HG03095 (cell line): ENCODE results near the gene DNAJB11.
"Not testable (repeated sequence)": the region's sequence is repeated elsewhere in the genome, so short reads cannot be mapped to it uniquely, and the experiment has no call there.

Experiments used
- ATAC-seq: cut with Tn5 transposase; IDR thresholded peaks from one replicate; pipeline ENCODE4 v1.9.1; 2021; ENCODE audit warnings: moderate library complexity; ENCODE audit not compliant: unreplicated experiment

Gene DNAJB11

DNA sequence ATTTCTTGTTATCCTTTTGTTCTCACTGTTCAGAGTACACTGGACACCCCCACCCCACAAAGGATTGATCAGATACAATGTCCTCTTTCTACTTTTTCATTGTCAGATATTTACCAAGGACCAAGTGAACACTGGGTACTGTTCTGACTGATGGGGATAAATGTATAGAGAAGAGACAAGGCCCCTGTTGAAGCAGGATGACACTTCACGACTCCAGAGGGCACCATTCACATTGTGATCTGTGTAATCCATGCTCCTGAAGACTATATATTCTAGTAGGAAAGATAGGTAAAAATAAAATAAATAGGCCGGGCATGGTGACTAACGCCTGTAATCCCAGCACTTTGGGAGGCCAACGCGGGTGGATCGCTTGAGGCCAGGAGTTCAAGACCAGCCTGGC lies 19.1 kb upstream of the DNAJB11 start:
- ATAC-seq: no peak

DNA sequence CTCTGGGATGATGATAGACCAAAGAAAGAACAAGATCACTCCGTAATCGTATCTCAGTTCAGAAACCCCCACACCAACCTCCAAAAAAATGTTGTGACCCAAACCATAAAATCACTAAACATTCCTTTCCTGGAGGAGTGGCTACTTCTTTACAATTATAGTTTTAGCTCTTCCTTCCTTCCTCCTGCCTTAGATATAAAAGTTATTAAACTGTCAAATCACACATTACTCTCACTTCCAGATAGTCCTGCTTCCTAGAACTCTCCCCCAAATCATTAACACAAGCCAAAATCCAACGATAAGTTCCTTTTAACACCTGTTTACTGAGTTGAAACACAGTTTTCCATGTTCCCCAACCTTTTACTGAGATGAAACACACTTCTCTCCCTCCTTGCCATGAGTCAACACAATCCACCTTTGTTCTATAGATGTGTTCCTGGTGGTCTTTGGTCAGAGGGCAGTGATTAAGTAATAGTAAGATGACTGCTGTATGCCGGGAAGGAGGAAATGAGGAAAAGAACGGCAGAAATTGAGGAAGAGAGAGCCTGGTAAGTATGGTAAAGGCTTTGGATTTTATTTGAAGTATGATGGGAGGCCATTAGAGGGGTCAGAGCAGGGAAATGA lies 18.0 kb upstream of the DNAJB11 start:
- ATAC-seq: no peak

DNA sequence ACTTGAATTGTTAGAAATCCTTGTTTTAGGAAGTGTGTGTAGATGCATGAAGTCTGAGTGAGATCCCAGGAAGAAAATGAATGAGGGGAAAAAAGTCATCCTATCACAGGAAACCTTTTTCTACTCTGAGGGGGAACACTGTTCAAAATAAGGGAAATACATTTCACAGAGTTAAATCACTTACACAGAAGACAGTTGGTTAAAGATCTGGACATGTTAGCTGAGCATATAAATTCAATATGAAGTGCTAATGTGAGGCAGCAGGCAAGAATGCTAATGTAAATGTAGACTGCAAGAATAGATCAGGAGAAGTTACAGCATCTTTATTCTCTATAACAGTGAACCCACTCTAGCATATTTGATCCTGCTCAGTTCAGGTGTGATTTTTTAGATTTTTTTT lies 5.9 kb upstream of the DNAJB11 start:
- ATAC-seq: no peak

- ATAC-seq: no peak
Measured at GRCh38 chr3:186566772-186567071, 3.8 kb upstream of the DNAJB11 start.

GRCh38 chr3:186567072-186567921 lies 3.2 kb upstream of the DNAJB11 start, which contains the start of gene TBCCD1:
Gene TBCCD1, minus strand, starts transcription at chr3:186567339. Its CDS starts 3,010 bp downstream, at chr3:186564329.
- peak; percentile 45 for ATAC-seq

DNA sequence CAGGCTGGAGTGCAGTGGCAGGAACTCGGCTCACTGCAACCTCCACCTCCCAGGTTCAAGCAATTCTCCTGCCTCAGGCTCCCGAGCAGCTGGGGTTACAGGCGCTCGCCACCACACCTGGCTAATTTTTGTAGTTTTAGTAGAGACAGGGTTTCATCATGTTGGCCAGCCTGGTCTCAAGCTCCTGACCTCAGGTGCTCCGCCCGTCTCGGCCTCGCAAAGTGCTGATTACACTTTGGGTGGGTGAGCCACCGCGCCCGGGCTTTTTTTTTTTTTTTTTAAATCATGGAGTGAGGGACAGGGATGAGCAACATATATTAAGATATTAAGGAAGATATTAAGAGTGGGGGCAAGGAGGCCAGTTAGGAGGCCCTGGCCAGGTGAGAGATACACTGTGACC lies 1.2 kb upstream of the DNAJB11 start:
- not testable (repeated sequence) for ATAC-seq

DNA sequence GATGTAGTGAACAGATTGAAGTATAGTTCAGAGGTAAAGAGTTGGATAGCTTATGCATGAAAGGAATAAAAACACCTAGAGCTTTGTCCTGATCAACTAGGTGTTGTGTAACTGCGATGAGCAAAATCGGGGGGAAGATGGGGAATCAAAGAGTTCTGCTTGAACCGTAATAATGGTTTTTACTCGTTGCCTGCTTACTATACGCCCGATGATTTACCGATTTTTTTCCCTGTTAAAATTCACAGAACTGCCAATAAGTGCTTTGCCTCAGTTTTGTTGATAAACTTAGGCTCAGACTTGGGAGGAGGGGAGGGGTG lies 783 bp upstream of the DNAJB11 start:
- no peak for ATAC-seq

- ATAC-seq: no peak
Measured at GRCh38 chr3:186570941-186571643, 572 bp downstream of the DNAJB11 start.

GRCh38 chr3:186571644-186572013 lies 1.1 kb downstream of the DNAJB11 start:
- ATAC-seq: no peak

- ATAC-seq: no peak
Measured at GRCh38 chr3:186577521-186577920, 7.0 kb downstream of the DNAJB11 start.

GRCh38 chr3:186580785-186581184 lies 10.3 kb downstream of the DNAJB11 start:
- no peak for ATAC-seq

DNA sequence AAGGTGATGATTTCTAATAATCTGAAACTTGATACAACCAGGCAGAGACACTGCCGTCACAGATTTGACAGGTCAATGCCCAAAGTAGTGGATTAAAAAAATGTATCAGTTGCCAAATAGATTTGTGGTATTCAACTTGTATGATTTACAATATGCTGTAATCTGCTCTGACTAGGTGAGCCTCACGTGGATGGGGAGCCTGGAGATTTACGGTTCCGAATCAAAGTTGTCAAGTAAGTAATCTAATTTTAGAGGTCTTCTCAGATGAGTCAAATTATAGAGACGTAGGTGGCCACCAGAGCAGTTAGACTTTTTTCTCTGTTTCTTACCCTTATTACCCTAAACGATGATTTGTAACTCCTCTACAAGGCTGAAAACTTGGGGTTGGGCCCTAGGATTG lies 12.0 kb downstream of the DNAJB11 start:
- no peak for ATAC-seq

- ATAC-seq: no peak
Measured at GRCh38 chr3:186583831-186584230, 13.3 kb downstream of the DNAJB11 start.

- not testable (repeated sequence) for ATAC-seq
Measured at GRCh38 chr3:186586245-186586644, 15.7 kb downstream of the DNAJB11 start.

DNA sequence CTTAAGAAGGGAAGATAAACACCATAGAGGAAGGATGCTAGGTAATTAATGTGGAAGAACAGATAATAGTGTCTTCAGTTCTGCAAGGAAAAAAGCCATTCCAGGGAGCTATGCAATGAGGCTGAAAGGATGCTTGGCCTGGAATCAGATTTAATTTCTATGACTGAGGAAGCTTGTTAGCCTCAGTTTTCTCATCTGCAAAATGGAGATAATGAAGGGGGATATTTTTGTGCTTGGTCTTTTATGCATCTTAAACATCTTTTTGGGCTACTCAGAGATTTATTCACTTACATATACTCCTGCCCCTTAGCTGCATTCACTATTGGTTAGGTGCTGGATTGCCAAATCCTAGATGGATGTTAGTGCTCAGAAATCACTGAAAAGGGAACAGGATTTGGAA lies 16.7 kb downstream of the DNAJB11 start:
- ATAC-seq: no peak

- ATAC-seq: no peak
Measured at GRCh38 chr3:186588632-186589031, 18.1 kb downstream of the DNAJB11 start.

DNA sequence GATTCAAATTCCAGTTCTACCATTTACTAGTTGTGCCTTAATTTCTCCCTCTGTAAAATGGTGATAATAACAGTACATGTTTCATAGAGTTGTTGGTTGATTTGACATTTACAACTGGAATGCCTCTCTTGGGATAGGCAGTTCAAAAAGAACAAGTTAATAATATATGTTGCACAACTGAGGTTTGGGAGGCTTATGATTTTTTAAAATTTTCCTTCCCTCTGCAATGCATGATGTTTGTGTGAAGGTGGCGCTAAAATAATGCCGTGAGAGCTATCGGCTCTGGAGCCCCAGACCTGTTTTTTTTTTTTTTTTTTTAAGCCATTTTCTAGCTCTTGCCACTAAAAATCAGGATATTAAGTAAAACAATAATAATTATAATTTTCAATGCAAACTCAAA lies 18.6 kb downstream of the DNAJB11 start:
- no peak for ATAC-seq

DNA sequence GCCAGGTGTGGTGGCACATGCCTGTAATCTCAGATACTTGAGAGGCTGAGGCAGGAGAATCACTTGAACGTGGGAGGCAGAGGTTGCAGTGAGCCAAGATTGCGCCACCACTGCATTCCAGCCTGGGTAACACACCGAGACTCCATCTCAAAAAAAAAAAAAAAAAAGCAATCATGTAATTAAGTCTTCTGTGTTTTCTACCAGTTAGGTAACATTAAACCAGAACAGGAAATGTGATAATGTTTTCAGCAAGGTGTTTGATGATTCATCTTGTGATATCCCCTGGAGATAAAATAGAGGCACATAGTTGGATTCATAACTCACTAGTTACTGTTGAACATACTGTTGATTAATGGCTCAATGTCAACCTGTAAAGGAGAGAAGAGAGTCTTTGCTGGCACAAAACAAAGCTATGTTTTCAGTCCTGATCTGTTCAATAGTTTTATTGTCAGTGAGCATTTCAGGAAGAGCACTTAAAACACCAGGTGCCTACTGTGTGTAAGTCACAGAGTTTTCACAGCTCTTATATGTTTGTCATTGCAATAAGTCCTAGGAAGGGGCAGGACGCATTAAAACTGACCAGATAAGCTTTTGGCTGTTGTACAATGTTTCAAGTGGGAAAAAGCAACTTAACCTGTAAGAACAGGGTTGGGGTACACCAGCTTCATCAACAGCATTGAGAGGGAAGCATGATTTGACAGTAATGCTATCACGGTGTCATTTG lies 19.5 kb downstream of the DNAJB11 start:
- ATAC-seq: no peak

DNA sequence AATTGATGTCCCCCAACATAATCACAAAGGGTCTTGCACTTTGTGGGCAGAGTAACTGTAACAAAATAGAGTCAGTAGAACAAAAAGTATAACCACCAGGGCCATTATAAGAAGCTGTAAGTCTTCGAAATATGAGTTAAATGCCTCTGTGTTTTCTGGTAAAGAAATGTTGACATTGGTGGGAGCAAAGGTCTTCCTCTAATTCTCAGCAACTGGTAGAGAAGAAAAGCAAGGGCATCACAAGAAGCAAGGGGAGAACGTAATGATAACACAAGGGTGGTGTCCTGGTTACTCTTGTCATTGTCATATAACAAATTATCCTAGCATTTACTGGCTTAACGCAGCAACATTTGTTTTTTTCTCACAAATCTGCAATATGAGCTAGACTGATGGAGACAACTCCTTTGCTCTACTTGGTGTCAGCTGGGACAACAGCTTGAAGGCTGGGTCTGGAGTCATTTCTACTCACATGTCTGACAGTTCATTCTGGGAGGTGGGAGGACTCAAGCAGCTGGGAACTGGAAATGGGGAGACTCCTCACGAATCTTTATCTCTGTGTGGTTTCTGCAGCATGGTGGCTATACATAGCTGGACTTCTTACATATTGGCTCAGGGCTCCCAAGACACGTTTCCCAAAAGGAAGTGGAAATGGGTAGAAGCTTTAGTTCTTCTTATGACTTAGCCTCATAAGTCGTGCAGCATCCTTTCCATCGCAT lies 20.2 kb downstream of the DNAJB11 start:
- ATAC-seq: no peak

DNA sequence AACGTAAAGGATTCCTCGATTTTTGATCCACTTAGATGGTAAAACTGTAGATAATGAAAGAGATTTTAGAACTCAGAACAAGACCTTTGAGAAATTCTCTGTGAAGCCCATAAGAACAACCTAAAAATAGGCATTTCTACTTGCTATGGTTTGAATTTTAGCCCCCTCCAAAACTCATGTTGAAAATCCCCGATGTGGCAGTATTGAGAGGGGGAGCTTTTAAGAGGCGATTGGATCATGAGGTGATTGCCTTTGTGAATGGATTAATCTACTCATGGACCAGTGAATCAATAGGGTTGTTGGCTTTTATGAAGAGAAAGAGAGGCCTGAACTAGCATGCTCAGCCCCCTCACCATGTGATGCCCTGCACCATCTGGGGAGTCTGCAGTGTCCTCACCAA lies 22.2 kb downstream of the DNAJB11 start:
- no peak for ATAC-seq

DNA sequence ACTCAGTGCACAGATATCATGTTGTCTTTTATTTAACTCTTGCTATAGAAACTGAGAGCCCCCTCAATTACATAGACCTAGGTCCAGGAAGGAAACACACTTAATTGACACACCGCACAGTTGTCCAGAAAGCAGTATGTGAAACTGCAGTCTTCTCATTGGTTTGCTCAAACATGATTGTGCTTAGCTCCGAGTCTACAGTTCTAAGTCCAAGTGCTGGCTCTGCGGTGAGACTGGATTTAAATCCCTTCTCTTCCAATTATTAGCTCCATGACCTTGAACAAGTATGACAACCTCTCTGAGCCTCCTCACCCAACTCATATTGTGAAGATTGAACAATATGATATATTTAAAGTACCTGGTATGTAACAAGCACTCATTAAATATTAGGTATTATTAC lies 23.3 kb downstream of the DNAJB11 start:
- ATAC-seq: no peak
